B cell (primary cell): ENCODE data around the gene ISCU. TPM values are rescaled to one million over a fixed set of nuclear protein-coding genes. Genes with fewer than 3 reads are reported as not detected.
A peak's percentile ranks its signal among the peaks of the same experiment; 100 is the strongest.

Experiments
- ATAC-seq: fragments of 200-7000 bp; cut with Tn5 transposase; one replicate; pipeline ENCODE4 v1.10.0; 2021; ENCODE audit warnings: low read depth, mild to moderate bottlenecking, moderate number of reproducible peaks, moderate library complexity
- CTCF ChIA-PET: fragments of 350-600 bp; sonication (Branson Sonifier 250); formaldehyde crosslinking; loops from one replicate; lab custom pipeline; 2021; ENCODE audit warnings: antibody characterized with exemption, inconsistent platforms; lab: Charles Lee
- POLR2A ChIA-PET: fragments of 350-600 bp; sonication (Branson Sonifier 250); formaldehyde crosslinking; loops from one replicate; lab custom pipeline; 2021; ENCODE audit warnings: antibody characterized with exemption; lab: Charles Lee
- DNase-seq: peaks from one replicate; pipeline ENCODE4 v3.0.0; 2013
- H2AFZ ChIP-seq: 2 replicates; pipeline ENCODE4 v1.6.1; 2012; ENCODE audit warnings: mild to moderate bottlenecking, low read depth, low read length; ENCODE audit not compliant: insufficient read depth, poor library complexity, severe bottlenecking
- H3K27ac ChIP-seq, 2 donors: 1 replicate in 1 of 2; 2 replicates in 1 of 2; pipeline ENCODE4 v1.5.1; 2012 to 2013; ENCODE audit warnings: low read length in 2 of 2, mild to moderate bottlenecking in 2 of 2, moderate library complexity in 1 of 2
- H3K27me3 ChIP-seq, 4 experiments: fragments of 200-600 bp in 1 of 4; sonication (generic) in 1 of 4; replicated peaks in 1 of 4; 1 replicate in 2 of 4; 2 replicates in 2 of 4; pipeline versions ENCODE4 v1.6.1 to v1.7.0; 2013 to 2016; ENCODE audit warnings: low read length in 3 of 4, mild to moderate bottlenecking in 2 of 4, mixed read lengths in 1 of 4, moderate library complexity in 1 of 4; ENCODE audit not compliant: insufficient read depth in 4 of 4, control insufficient read depth in 3 of 4; ENCODE audit errors: control extremely low read depth in 1 of 4
- H3K36me3 ChIP-seq, 2 experiments: replicated peaks in 1 of 2; 1 replicate in 1 of 2; 2 replicates in 1 of 2; pipeline versions ENCODE4 v1.6.1 to v1.7.1; 2013; ENCODE audit warnings: low read length in 1 of 2; ENCODE audit not compliant: insufficient read depth in 2 of 2, control insufficient read depth in 1 of 2; ENCODE audit errors: control extremely low read depth in 1 of 2, extremely low read depth in 1 of 2
- H3K4me1 ChIP-seq, 2 donors: fragments of 200-600 bp in 1 of 2; sonication (generic) in 1 of 2; 1 replicate in 1 of 2; 2 replicates in 1 of 2; pipeline versions ENCODE4 v1.5.1 to v1.6.1; 2013 to 2017; ENCODE audit warnings: low read length in 2 of 2; ENCODE audit not compliant: control insufficient read depth in 2 of 2, insufficient read depth in 2 of 2
- H3K4me2 ChIP-seq: replicated peaks from 2 replicates; pipeline ENCODE3; 2012; ENCODE audit warnings: mild to moderate bottlenecking, low read depth, low read length; ENCODE audit not compliant: poor library complexity, severe bottlenecking
- H3K4me3 ChIP-seq, 5 experiments: fragments of 200-600 bp in 1 of 5; sonication (generic) in 1 of 5; 1 replicate in 3 of 5; 2 replicates in 2 of 5; pipeline versions ENCODE4 v1.5.1 to v1.7.0; 2011 to 2016; ENCODE audit warnings: low read length in 4 of 5, mild to moderate bottlenecking in 4 of 5, low read depth in 2 of 5, control low read depth in 1 of 5, moderate library complexity in 1 of 5; ENCODE audit not compliant: insufficient read depth in 1 of 5; ENCODE audit errors: control extremely low read depth in 1 of 5, extremely low read depth in 1 of 5
- H3K79me2 ChIP-seq: fragments of 200-600 bp; sonication (generic); one replicate; pipeline ENCODE4 v1.6.0; 2016; ENCODE audit warnings: low read length; ENCODE audit not compliant: control insufficient read depth, insufficient read depth
- H3K9ac ChIP-seq: fragments of 200-600 bp; sonication (generic); 2 replicates; pipeline ENCODE4 v1.6.1; 2017; ENCODE audit warnings: mild to moderate bottlenecking, low read length, moderate library complexity
- H3K9me3 ChIP-seq, 3 donors: one replicate each; pipeline versions ENCODE4 v1.6.1 to v1.7.1; 2013; ENCODE audit warnings: low read length in 2 of 3; ENCODE audit not compliant: control insufficient read depth in 2 of 3, insufficient read depth in 1 of 3; ENCODE audit errors: control extremely low read depth in 1 of 3
- H4K20me1 ChIP-seq: 2 replicates; pipeline ENCODE4 v1.6.0; 2012; ENCODE audit warnings: mild to moderate bottlenecking, low read length; ENCODE audit not compliant: insufficient read depth, control insufficient read depth, poor library complexity, severe bottlenecking
- H3K27ac Mint-ChIP-seq: one replicate; pipeline ENCODE4 v1.8.0; 2021; ENCODE audit warnings: mixed read lengths
- H3K27me3 Mint-ChIP-seq: one replicate; pipeline ENCODE4 v1.8.0; 2021; ENCODE audit warnings: mixed read lengths
- H3K4me1 Mint-ChIP-seq: one replicate; pipeline ENCODE4 v1.8.0; 2021; ENCODE audit warnings: mixed read lengths
- H3K4me3 Mint-ChIP-seq: one replicate; pipeline ENCODE4 v1.8.0; 2021; ENCODE audit warnings: mixed read lengths
- H3K9me3 Mint-ChIP-seq: one replicate; pipeline ENCODE4 v1.8.0; 2022; ENCODE audit warnings: mixed read lengths; ENCODE audit not compliant: insufficient read depth
- CTCF ChIP-seq: fragments of 200-600 bp; IDR thresholded peaks from one replicate; pipeline ENCODE4 v1.8.0; 2022; ENCODE audit warnings: antibody characterized with exemption, mild to moderate bottlenecking
- EZH2 ChIP-seq: IDR thresholded peaks from 2 replicates; pipeline ENCODE4 v1.6.1; 2012; ENCODE audit warnings: borderline replicate concordance, low read depth, mild to moderate bottlenecking, moderate library complexity, low read length; ENCODE audit not compliant: insufficient read depth, poor library complexity, severe bottlenecking
- WGBS: methylation state at CpG from one replicate; pipeline ENCODE4 v1.1.5; 2013; ENCODE audit warnings: missing lambda C conversion rate; ENCODE audit not compliant: insufficient coverage; 5-methylcytosine and 5-hydroxymethylcytosine counted together
- intact Hi-C: fragments of 100-400 bp; cut with micrococcal nuclease; formaldehyde crosslinking; loops from one replicate; pipeline ENCODE4 v1.10.0; 2022
- polyA plus RNA-seq: library from polyadenylated mRNA; depleted of rRNA; stranded (reverse); fragments of >200 nt; gene quantifications from 2 replicates; pipeline ENCODE4 v1.2.3, GENCODE V29; 2012
- total RNA-seq, 2 donors: library from RNA; stranded (reverse); fragments of 120-200 nt in 1 of 2; gene quantifications; 1 replicate in 1 of 2; 2 replicates in 1 of 2; pipeline versions ENCODE4 v1.2.3 to v1.2.4, GENCODE V29; 2013 to 2022

The ISCU gene
- total and polyA plus RNA-seq, 2 donors (not counting 1 experiment from before 2014, with no cell fraction given): 173 to 209 TPM

- peaks cover 44 to 52% of the 10 kb centered on the region in 2 donors for H3K4me1 ChIP-seq
- Mint-ChIP-seq H3K27me3 (no peaks in the 10 kb centered on the region), H3K4me3 (peak within 1 kb of the TSS; percentile 100), H3K4me1 (peaks cover 69% of the 10 kb centered on the region), H3K27ac (peak within 1 kb of the TSS; percentile 100), H3K9me3 (no peaks in the 10 kb centered on the region)
- ATAC-seq: peak; percentile 49
- ChIA-PET POLR2A (interaction anchor here (1.0 to 3.2 kb wide), 5 partner anchors 52 to 80 kb away, joined by 3 to 51 read pairs (median 6); partner anchors contain the start of gene SELPLG), CTCF (interaction anchor here (1.0 to 19.8 kb wide), 6 partner anchors 9 to 243 kb away, joined by 4 to 424 read pairs (median 104); partner anchors contain the start of gene SELPLG)
- peak within 1 kb of the TSS; percentile 84 to 99 (median 98) for H3K4me3 ChIP-seq
- peaks cover 42% of the 10 kb centered on the region for H4K20me1 ChIP-seq
- 0% methylated on average over 45 of the region's 57 CpGs for WGBS
- no peaks in the 10 kb centered on the region for H3K27me3 ChIP-seq
- peaks cover 74% of the 10 kb centered on the region for H3K79me2 ChIP-seq
- peak within 1 kb of the TSS; percentile 89 for H3K9ac ChIP-seq
- peak; percentile 95 for DNase-seq
- intact Hi-C loops: loop anchor here (1.0 to 5.0 kb wide), 3 partner anchors 20 to 1151 kb away; partner anchors contain the start of genes FAM222A and FICD
- H3K9me3 ChIP-seq: no peaks in the 10 kb centered on the region
- H3K27ac ChIP-seq: peak within 1 kb of the TSS; percentile 92 to 97
- peak within 1 kb of the TSS; percentile 95 for H2AFZ ChIP-seq
- H3K4me2 ChIP-seq: peak within 1 kb of the TSS; percentile 94
- no peak for TF ChIP-seq EZH2
- no peak for TF ChIP-seq CTCF
- H3K36me3 ChIP-seq: peaks cover 13 to 34% of the 10 kb centered on the region in 2 experiments
Observed at GRCh38 chr12:108560752-108561719, 1.4 kb upstream of the ISCU start, which contains the start of gene SART3. Gene SART3, minus strand, starts transcription at chr12:108561173. Its CDS starts 19 bp downstream, at chr12:108561154.
